T-cell (primary cell): ENCODE data around the gene BOLA3. TPM values are rescaled to one million over a fixed set of nuclear protein-coding genes. Genes with fewer than 3 reads are reported as not detected.

Source experiments
- ATAC-seq, 4 experiments: fragments of 200-7000 bp in 3 of 4; fragments of 150-1000 bp in 1 of 4; cut with Tn5 transposase; replicated peaks in 1 of 4; 1 replicate in 3 of 4; 2 replicates in 1 of 4; pipeline ENCODE4 v1.10.0; 2021; ENCODE audit warnings: moderate library complexity in 3 of 4, mild to moderate bottlenecking in 2 of 4, moderate number of reproducible peaks in 1 of 4
- CTCF ChIA-PET, 2 donors: fragments of 300-600 bp; sonication (Branson Sonifier 250); formaldehyde crosslinking; loops; one replicate each; lab custom pipeline; 2022; ENCODE audit warnings: antibody characterized with exemption in 2 of 2; lab: Charles Lee
- POLR2A ChIA-PET, 2 donors: fragments of 300-600 bp; sonication (Branson Sonifier 250); formaldehyde crosslinking; loops; one replicate each; lab custom pipeline; 2022; ENCODE audit warnings: antibody characterized with exemption in 2 of 2; lab: Charles Lee
- DNase-seq, 35 experiments: peaks; one replicate each; pipeline versions ENCODE4 v3.0.0 to v3.0.0-alpha.2; 2013 to 2023
- H3K27ac ChIP-seq: one replicate; pipeline ENCODE4 v1.5.1; 2013; ENCODE audit warnings: low read length
- H3K27me3 ChIP-seq, 2 experiments: replicated peaks in 1 of 2; 1 replicate in 1 of 2; 2 replicates in 1 of 2; pipeline versions ENCODE4 v1.6.1 to v1.7.0; 2013; ENCODE audit warnings: low read length in 1 of 2, mixed read lengths in 1 of 2; ENCODE audit not compliant: control insufficient read depth in 2 of 2, insufficient read depth in 2 of 2; ENCODE audit errors: extremely low read depth in 1 of 2
- H3K36me3 ChIP-seq, 2 donors: 1 replicate in 1 of 2; 2 replicates in 1 of 2; pipeline versions ENCODE4 v1.6.1 to v1.7.0; 2013; ENCODE audit warnings: low read length in 1 of 2; ENCODE audit not compliant: control insufficient read depth in 2 of 2, insufficient read depth in 1 of 2; ENCODE audit errors: extremely low read depth in 1 of 2
- H3K4me1 ChIP-seq, 2 experiments: 1 replicate in 1 of 2; 2 replicates in 1 of 2; pipeline versions ENCODE4 v1.6.1 to v1.7.0; 2013; ENCODE audit warnings: low read length in 2 of 2, mixed read lengths in 1 of 2; ENCODE audit not compliant: insufficient read depth in 2 of 2, control insufficient read depth in 1 of 2; ENCODE audit errors: extremely low read depth in 1 of 2
- H3K4me3 ChIP-seq, 2 donors: 1 replicate in 1 of 2; 2 replicates in 1 of 2; pipeline versions ENCODE4 v1.5.1 to v1.7.0; 2013; ENCODE audit warnings: mild to moderate bottlenecking in 2 of 2, low read length in 1 of 2, moderate library complexity in 1 of 2; ENCODE audit not compliant: control insufficient read depth in 1 of 2; ENCODE audit errors: extremely low read depth in 1 of 2
- H3K9me3 ChIP-seq: 2 replicates; pipeline ENCODE4 v1.7.0; 2013
- H3K27ac Mint-ChIP-seq, 2 donors: one replicate each; pipeline ENCODE4 v1.8.0; 2020 to 2021; ENCODE audit warnings: mild to moderate bottlenecking in 2 of 2, mixed read lengths in 2 of 2
- H3K27me3 Mint-ChIP-seq, 2 donors: one replicate each; pipeline ENCODE4 v1.8.0; 2021 to 2022; ENCODE audit warnings: mixed read lengths in 2 of 2
- H3K36me3 Mint-ChIP-seq: one replicate; pipeline ENCODE4 v1.8.0; 2021; ENCODE audit warnings: mixed read lengths
- H3K4me1 Mint-ChIP-seq, 3 donors: one replicate each; pipeline ENCODE4 v1.8.0; 2020 to 2022; ENCODE audit warnings: mixed read lengths in 3 of 3, mild to moderate bottlenecking in 1 of 3
- H3K4me3 Mint-ChIP-seq, 3 donors: one replicate each; pipeline ENCODE4 v1.8.0; 2020 to 2022; ENCODE audit warnings: mild to moderate bottlenecking in 3 of 3, mixed read lengths in 3 of 3, moderate library complexity in 3 of 3
- H3K9me3 Mint-ChIP-seq, 3 donors: one replicate each; pipeline ENCODE4 v1.8.0; 2020 to 2022; ENCODE audit warnings: mixed read lengths in 3 of 3
- WGBS: methylation state at CpG from one replicate; pipeline ENCODE4 v1.1.5; 2013; ENCODE audit warnings: missing lambda C conversion rate; ENCODE audit not compliant: insufficient coverage; 5-methylcytosine and 5-hydroxymethylcytosine counted together
- total RNA-seq, 35 experiments: library from RNA in 6 of 35; stranded (reverse) in 6 of 35; fragments of 120-200 nt in 1 of 35; gene quantifications; one replicate each; pipeline versions ENCODE4 v1.2.1 to v1.2.4 and lab custom pipeline; 2013 to 2026

The BOLA3 gene, protein sequence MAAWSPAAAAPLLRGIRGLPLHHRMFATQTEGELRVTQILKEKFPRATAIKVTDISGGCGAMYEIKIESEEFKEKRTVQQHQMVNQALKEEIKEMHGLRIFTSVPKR
- total RNA-seq (10 to 100 TPM; 13.7 to 16.0 (median 15.5) TPM), total RNA-seq (lab: John Stamatoyannopoulos, UW) (3.9 to 39.6 (median 7.2) reads per million in 29 experiments)
- 16.3 TPM for total RNA-seq (2013)

DNA sequence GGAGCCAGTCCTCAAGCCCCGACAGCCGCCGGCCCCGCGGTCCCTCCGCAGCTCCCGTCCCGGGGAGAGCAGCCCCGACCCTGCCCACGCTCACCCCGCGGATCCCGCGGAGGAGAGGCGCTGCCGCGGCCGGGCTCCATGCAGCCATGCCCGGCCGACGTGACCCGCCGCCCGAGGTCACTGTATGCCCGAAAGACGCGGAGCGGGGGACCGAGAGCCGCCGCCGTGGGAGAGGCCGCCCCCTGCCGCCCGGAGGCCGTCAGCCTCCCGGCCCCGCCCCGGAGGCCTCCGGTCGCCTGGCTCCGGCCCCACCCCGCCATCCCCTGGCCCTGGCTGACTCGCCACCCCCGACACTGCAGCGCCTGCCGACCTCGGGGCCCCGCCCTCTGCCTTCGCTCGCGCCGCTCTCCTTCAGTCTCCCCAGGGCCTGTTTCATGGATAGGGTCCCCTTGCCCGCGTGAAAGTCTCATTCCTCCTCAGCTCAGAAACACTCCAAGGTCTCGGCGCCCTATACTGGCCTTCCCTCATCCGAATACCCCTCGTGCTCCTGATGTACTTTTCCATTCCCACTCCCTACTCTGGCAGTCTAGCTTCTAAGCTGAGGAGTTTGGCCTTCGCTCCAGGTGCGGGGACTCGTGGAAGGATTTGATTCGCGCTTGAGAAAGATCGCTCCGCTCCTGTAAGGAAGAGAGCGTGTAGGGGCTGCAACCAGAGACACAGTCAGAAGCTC, at the start of gene BOLA3:
BOLA3 (minus strand) TSS at position 186 of the 730 bp plus-strand sequence; CDS start at position 148, 38 bp downstream.
- Histone ChIP-seq H3K4me3 (peak within 1 kb of the TSS; percentile 64 to 70), H3K27me3 (no peaks in the 10 kb centered on the region), H3K4me1 (peaks cover 6 to 26% of the 10 kb centered on the region in 2 experiments), H3K36me3 (peaks cover 5 to 19% of the 10 kb centered on the region in 2 donors), H3K27ac (peak within 1 kb of the TSS; percentile 64), H3K9me3 (no peaks in the 10 kb centered on the region)
- Mint-ChIP-seq H3K4me3 (no peak within 1 kb of the TSS), H3K36me3 (peaks cover 2% of the 10 kb centered on the region), H3K9me3 (no peaks in the 10 kb centered on the region), H3K27me3 (no peaks in the 10 kb centered on the region), H3K4me1 (peaks cover 0 to 5% (median 0%) of the 10 kb centered on the region in 3 donors), H3K27ac (no peak within 1 kb of the TSS)
- POLR2A ChIA-PET: no interaction called here
- CTCF ChIA-PET: interaction anchor here (0.5 to 2.1 kb wide), 17 partner anchors 11 to 324 kb away, joined by 3 to 17 read pairs (median 4); partner anchors contain the start of genes STAMBP (in 2 of the 2) and MOB1A (in 1 of the 2)
- DNase-seq (peak; percentile 38 to 84 (median 63)), ATAC-seq (peak; percentile 90 to 98 (median 97))
- 4% methylated on average over 59 of the region's 67 CpGs for WGBS

DNA sequence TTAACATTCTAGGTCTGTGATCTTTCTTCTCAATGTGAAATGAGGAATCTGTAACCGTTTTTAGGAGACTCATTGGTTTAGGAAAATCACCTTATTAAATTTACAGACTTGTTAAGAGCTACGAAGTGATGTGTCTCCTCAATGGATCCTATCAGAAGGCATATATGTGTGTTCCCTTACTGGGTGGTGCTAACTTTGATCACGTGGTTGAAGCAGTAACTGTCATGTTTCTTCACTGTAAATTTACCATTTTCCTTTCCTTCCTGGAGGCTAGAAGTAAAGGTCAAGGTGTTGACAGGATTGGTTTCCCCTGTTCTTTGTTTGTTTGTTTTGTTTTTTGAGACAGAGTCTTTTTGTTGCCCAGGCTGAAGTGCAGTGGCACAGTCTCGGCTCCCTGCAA, 49.3 kb upstream of the BOLA3 start:
- DNase-seq: no peak
- Mint-ChIP-seq H3K27ac (peak overlapping the region in 1 of 2 donors; percentile 100), H3K9me3 (no peaks in the 10 kb centered on the region), H3K4me1 (peaks cover 33 to 37% (median 34%) of the 10 kb centered on the region in 3 donors), H3K36me3 (no peaks in the 10 kb centered on the region), H3K4me3 (peak overlapping the region in 2 of 3 donors; percentile 31 to 94), H3K27me3 (no peaks in the 10 kb centered on the region)
- H3K27me3 ChIP-seq: peaks cover 0 to 5% of the 10 kb centered on the region in 2 experiments
- no peak overlapping the region for H3K27ac ChIP-seq
- no peaks in the 10 kb centered on the region for H3K36me3 ChIP-seq
- H3K4me3 ChIP-seq: no peak overlapping the region
- WGBS: no CpG with 5 or more reads among the region's 4 CpGs
- ATAC-seq: no peak
- POLR2A ChIA-PET: interaction anchor here in 1 of 2 donors (1.3 kb wide), 1 partner anchor 19 kb away, joined by 3 read pairs; the partner anchor contains the start of gene MOB1A
- H3K9me3 ChIP-seq: no peaks in the 10 kb centered on the region
- H3K4me1 ChIP-seq: peaks cover 10 to 21% of the 10 kb centered on the region in 2 experiments
- CTCF ChIA-PET: interaction anchor here in 1 of 2 donors (0.6 to 3.7 kb wide), 3 partner anchors 14 to 416 kb away, joined by 3 to 27 read pairs (median 3); partner anchors contain the start of gene MOB1A

DNA sequence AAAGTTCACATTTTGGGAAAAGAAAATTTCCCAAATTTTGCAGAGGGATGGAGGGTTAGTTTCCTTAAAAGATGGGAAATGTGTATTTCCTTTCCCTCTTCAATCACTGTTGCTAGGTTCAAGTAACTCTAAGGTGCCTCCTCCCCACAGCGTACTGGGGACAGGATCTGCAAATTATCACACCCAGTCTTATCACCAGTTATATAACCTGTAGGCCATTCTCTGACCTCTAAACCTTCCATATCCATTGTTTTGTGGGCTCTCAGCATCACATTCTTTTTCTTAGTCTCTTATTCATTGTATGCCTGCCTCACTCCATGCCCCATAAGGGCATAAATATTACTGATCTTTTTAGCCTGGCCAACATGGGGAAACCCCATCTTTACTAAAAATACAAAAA, 47.1 kb upstream of the BOLA3 start:
- no peaks in the 10 kb centered on the region for H3K36me3 ChIP-seq
- Mint-ChIP-seq H3K27me3 (no peaks in the 10 kb centered on the region), H3K4me1 (peaks cover 16 to 20% (median 17%) of the 10 kb centered on the region in 3 donors), H3K27ac (no peak overlapping the region), H3K9me3 (no peaks in the 10 kb centered on the region), H3K4me3 (no peak overlapping the region), H3K36me3 (no peaks in the 10 kb centered on the region)
- WGBS: 86% methylated on average over 1 of the region's 1 CpG
- H3K27me3 ChIP-seq: peaks cover 0 to 5% of the 10 kb centered on the region in 2 experiments
- ATAC-seq: no peak
- POLR2A ChIA-PET: no interaction called here
- no peak overlapping the region for H3K4me3 ChIP-seq
- peaks cover 8 to 18% of the 10 kb centered on the region in 2 experiments for H3K4me1 ChIP-seq
- H3K27ac ChIP-seq: no peak overlapping the region
- CTCF ChIA-PET: no interaction called here
- H3K9me3 ChIP-seq: no peaks in the 10 kb centered on the region
- no peak for DNase-seq

DNA sequence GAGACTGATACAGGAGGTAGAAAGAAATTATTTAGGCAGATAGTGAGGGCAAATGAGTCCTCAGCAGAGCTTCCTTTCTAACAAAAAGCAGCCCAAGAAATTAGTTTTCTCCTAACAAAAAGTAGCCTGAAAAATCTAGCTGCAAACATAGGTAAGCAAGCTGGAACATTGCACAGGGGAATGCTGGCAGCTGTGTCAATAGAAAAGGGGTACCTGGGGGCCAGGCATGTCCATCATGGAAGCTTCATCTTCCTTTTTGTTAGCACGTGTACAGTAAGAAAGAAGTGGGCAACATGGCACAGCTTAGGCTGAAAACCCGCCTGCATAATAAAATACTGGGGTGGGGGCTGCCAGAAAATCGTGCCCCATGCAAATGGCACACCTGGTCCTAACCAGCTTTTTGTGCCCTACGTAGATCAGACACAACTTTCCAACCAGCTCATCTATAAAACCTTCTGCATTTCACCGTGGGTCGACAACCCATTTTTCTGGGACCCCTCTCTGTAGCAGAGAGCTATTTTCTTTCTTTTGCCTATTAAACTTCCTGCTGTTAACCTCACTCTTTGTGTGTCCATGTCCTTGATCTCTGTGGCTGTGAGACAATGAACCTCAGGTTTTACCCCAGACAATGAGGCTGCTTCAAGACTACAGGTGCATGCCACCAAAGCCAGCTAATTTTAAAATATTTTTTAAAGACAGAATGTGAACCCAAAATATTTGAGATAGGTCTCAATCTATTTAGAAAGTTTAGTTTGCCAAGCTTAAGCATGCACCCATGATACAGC, 44.1 kb upstream of the BOLA3 start:
- ATAC-seq: no peak
- POLR2A ChIA-PET: interaction anchor here (0.6 to 1.1 kb wide), 4 partner anchors 10 to 83 kb away, joined by 3 read pairs; no protein-coding TSS in a partner anchor
- peaks cover 0 to 5% of the 10 kb centered on the region in 2 experiments for H3K27me3 ChIP-seq

DNA sequence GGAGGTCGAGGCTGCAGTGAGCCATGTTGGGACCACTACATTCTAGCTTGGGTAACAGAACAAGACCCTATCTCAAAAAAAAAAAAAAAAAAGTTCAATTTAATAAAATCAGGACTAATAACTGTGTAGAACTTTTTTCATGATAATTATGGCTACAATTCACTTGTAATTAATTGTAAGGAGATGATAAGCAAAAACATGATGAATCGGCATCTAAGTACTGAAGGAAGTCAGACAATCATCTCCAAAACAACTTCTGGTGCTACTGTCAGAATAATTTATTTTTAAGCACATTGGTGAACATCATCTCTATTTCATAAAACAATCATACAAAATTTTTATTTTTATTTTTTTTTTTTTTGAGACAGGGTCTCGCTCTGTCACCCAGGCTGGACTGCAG, 41.0 kb upstream of the BOLA3 start:
- no peaks in the 10 kb centered on the region for H3K36me3 ChIP-seq
- H3K27ac Mint-ChIP-seq: no peak overlapping the region
- CTCF ChIA-PET: no interaction called here
- no peaks in the 10 kb centered on the region for H3K27me3 ChIP-seq
- 100% methylated on average over 1 of the region's 3 CpGs for WGBS
- DNase-seq (no peak), ATAC-seq (no peak)
- H3K9me3 Mint-ChIP-seq: no peaks in the 10 kb centered on the region
- H3K27ac ChIP-seq: no peak overlapping the region
- POLR2A ChIA-PET: no interaction called here
- no peak overlapping the region for H3K4me3 ChIP-seq
- peaks cover 0 to 6% (median 3%) of the 10 kb centered on the region in 3 donors for H3K4me1 Mint-ChIP-seq
- no peaks in the 10 kb centered on the region for H3K9me3 ChIP-seq
- H3K4me3 Mint-ChIP-seq: no peak overlapping the region
- H3K36me3 Mint-ChIP-seq: no peaks in the 10 kb centered on the region
- H3K4me1 ChIP-seq: peaks cover 0 to 4% of the 10 kb centered on the region in 2 experiments
- H3K27me3 Mint-ChIP-seq: peaks cover 0 to 1% of the 10 kb centered on the region in 2 donors

More for the DNA sequence above, 44.1 kb upstream of the BOLA3 start:
- H3K27ac Mint-ChIP-seq: no peak overlapping the region
- no peaks in the 10 kb centered on the region for H3K4me1 Mint-ChIP-seq
- no peaks in the 10 kb centered on the region for H3K9me3 Mint-ChIP-seq
- no peaks in the 10 kb centered on the region for H3K36me3 ChIP-seq
- peaks cover 0 to 1% of the 10 kb centered on the region in 2 donors for H3K27me3 Mint-ChIP-seq
- no peaks in the 10 kb centered on the region for H3K36me3 Mint-ChIP-seq
- no peak overlapping the region for H3K27ac ChIP-seq
- no peak overlapping the region for H3K4me3 Mint-ChIP-seq
- no peaks in the 10 kb centered on the region for H3K4me1 ChIP-seq
- no peak overlapping the region for H3K4me3 ChIP-seq
- 60% methylated on average over 5 of the region's 6 CpGs for WGBS
- no peaks in the 10 kb centered on the region for H3K9me3 ChIP-seq
- CTCF ChIA-PET: interaction anchor here (0.6 to 2.5 kb wide), 5 partner anchors 12 to 251 kb away, joined by 3 to 9 read pairs (median 3); partner anchors contain the start of gene MOB1A (in 1 of the 2)
- no peak for DNase-seq
